ENCODE measurements around the gene GZMM.

The GZMM gene

DNA sequence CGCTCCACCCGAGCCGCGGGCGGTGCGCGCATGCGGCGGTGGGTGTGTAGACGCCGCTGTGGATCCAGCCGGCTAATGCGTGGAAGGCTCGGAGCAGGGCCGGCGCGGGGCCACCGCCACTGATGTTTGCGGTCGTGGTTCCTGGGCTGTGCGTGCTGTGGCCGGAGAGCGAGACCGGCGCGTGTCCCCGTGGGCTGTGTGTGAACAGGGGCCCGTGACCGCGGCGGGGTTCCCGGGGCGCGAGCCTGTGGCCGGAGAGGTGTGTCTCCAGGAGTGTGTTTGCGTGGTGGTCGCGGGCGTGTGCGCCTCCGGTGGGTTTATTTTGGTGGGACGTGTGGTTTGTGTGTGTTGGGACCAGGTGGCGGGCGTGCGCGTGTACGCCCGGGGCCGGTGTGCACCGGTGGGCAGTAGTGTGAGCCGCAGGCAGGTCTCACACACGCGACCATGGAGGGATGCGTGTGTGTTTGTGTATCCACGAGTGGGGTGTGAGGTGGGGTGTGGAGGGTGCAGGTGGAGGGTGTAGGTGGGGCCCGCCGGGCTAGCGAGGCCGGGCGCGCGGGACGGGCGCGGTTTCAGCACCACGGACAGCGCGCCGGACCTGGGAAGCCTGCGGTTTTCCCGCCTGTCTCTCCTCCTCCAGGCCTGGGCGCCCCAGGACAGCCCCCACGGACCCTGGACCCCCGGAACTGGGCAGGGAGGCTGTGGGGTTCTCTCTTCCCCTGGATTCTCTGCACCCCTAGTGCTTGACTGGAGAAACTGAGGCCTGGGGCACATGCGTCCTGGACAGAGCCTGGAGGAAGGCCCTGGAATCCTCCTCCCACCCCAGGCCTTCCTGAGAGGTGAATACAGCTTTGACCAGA lies 47.5 kb downstream of the GZMM start:
- Histone ChIP-seq H3K4me1 (ENCODE audit: control insufficient read depth, low read depth, low read length) (no peaks in the 10 kb centered on the region), H3K9ac (ENCODE audit: low read length) (no peak overlapping the region), H3K27ac (ENCODE audit: low read length) (no peak overlapping the region), H3K27me3 (ENCODE audit: control insufficient read depth, insufficient read depth, low read length) (peaks cover 44% of the 10 kb centered on the region), H3K4me3 (ENCODE audit: low read length) (no peak overlapping the region), H3K9me3 (ENCODE audit: control insufficient read depth, low read depth, low read length) (no peaks in the 10 kb centered on the region), H3K36me3 (ENCODE audit: control insufficient read depth, low read depth, low read length) (no peaks in the 10 kb centered on the region)

DNA sequence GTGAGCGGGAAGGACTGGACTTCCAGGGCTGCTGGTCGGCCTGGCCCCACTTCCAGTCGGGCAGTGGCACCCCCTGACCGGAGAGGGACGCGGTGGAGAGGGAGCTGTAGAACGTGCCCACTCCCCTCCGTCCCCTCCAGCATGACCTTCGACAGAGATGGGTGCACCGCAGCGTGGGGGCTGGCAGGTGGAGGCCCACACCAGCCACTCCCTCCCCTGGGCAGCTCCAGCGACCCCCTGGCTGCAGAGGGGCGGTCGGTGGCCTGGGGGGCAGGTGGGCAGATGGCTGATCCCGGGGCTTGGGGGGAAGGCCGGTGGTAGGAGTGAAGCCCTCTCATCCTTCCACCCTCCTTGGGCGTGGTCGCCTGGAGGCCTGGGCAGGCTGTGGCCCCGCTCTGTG lies 48.2 kb downstream of the GZMM start:
- no peak overlapping the region for H3K4me3 ChIP-seq (ENCODE audit: low read length)
- H3K27ac ChIP-seq (ENCODE audit: low read length), result no peak overlapping the region
- H3K9me3 ChIP-seq (ENCODE audit: control insufficient read depth, low read depth, low read length), result no peaks in the 10 kb centered on the region
- H3K4me1 ChIP-seq (ENCODE audit: control insufficient read depth, low read depth, low read length), result no peaks in the 10 kb centered on the region
- peaks cover 44% of the 10 kb centered on the region for H3K27me3 ChIP-seq (ENCODE audit: control insufficient read depth, insufficient read depth, low read length)
- H3K9ac ChIP-seq (ENCODE audit: low read length), result no peak overlapping the region
- no peaks in the 10 kb centered on the region for H3K36me3 ChIP-seq (ENCODE audit: control insufficient read depth, low read depth, low read length)

DNA sequence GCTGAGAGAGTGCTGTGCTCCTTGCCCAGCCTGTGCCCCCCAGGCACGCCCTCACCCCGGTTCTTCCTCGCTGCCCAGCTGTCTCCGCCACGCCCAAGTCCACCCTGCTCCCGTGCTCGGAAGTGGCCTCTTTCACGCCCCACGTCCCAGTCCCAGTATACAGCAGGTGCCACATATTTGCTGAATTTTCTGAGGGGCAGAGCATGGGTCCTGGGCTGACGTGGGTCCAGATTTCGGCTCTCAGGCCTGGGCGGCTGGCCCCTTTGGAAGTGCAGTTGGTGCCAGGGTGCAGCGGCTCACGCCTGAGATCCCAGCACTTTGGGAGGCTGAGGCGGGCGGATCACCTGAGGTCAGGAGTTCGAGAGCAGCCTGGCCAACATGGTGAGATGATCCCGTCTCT lies 49.2 kb downstream of the GZMM start:
- no peaks in the 10 kb centered on the region for H3K36me3 ChIP-seq (ENCODE audit: control insufficient read depth, low read depth, low read length)
- peaks cover 42% of the 10 kb centered on the region for H3K27me3 ChIP-seq (ENCODE audit: control insufficient read depth, insufficient read depth, low read length)
- H3K4me1 ChIP-seq (ENCODE audit: control insufficient read depth, low read depth, low read length), result no peaks in the 10 kb centered on the region
- H3K4me3 ChIP-seq (ENCODE audit: low read length), result no peak overlapping the region
- no peak overlapping the region for H3K27ac ChIP-seq (ENCODE audit: low read length)
- H3K9ac ChIP-seq (ENCODE audit: low read length), result no peak overlapping the region
- H3K9me3 ChIP-seq (ENCODE audit: control insufficient read depth, low read depth, low read length), result no peaks in the 10 kb centered on the region

DNA sequence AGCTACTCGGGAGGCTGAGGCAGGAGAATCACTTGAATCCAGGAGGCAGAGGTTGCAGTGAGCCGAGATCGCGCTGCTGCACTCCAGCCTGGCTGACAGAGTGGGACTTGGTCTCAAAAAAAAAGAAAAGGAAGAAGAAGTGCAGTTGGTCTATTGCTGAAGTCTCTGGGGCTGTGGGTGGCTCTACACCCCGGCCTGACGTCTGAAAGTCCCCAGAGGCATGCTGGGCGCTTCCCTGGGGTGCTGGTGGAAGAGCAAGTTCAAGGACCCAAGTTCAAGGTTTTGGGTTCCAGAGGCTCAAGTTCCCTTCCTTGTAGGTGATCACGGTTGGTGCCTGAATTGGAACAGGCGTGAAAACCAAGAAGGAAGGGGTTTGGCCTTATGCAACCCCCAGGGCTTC lies 49.7 kb downstream of the GZMM start:
- no peaks in the 10 kb centered on the region for H3K9me3 ChIP-seq (ENCODE audit: control insufficient read depth, low read depth, low read length)
- peaks cover 38% of the 10 kb centered on the region for H3K27me3 ChIP-seq (ENCODE audit: control insufficient read depth, insufficient read depth, low read length)
- H3K4me3 ChIP-seq (ENCODE audit: low read length), result no peak overlapping the region
- no peaks in the 10 kb centered on the region for H3K36me3 ChIP-seq (ENCODE audit: control insufficient read depth, low read depth, low read length)
- no peak overlapping the region for H3K27ac ChIP-seq (ENCODE audit: low read length)
- no peak overlapping the region for H3K9ac ChIP-seq (ENCODE audit: low read length)
- H3K4me1 ChIP-seq (ENCODE audit: control insufficient read depth, low read depth, low read length), result no peaks in the 10 kb centered on the region

DNA sequence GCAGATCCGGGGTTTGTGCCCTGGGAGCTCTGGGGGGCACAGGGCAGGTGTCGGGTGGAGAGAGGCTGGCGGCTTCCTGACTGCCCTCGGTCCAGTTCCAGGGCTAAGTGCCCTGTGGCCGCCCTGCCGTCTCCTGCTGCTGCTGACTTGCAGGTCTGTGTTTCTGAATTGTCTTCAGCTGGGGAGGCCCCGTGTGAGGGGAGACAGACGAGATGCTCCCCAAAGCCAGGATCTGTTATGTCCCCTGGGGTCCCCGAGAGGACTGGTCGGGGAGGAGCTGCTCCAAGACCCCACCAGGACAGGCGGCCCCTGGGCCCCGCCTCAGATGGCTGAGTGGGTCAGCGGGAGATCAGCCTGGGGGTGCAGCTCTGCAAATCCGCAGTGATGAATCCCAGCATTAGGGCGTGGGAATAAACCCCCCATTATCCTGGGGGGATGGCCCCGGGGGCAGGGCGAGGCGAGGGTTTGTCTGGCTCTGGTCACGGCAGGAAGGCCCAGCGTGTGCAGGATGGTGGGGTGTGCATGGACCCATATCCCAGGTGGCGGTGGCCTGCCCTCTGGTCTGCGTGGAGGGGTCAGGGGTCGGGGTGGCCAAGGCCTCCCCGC lies 50.5 kb downstream of the GZMM start:
- H3K36me3 ChIP-seq (ENCODE audit: control insufficient read depth, low read depth, low read length), result no peaks in the 10 kb centered on the region
- no peak overlapping the region for H3K4me3 ChIP-seq (ENCODE audit: low read length)
- no peak overlapping the region for H3K9ac ChIP-seq (ENCODE audit: low read length)
- H3K4me1 ChIP-seq (ENCODE audit: control insufficient read depth, low read depth, low read length), result no peaks in the 10 kb centered on the region
- H3K9me3 ChIP-seq (ENCODE audit: control insufficient read depth, low read depth, low read length), result no peaks in the 10 kb centered on the region
- H3K27me3 ChIP-seq (ENCODE audit: control insufficient read depth, insufficient read depth, low read length), result peaks cover 29% of the 10 kb centered on the region
- no peak overlapping the region for H3K27ac ChIP-seq (ENCODE audit: low read length)

DNA sequence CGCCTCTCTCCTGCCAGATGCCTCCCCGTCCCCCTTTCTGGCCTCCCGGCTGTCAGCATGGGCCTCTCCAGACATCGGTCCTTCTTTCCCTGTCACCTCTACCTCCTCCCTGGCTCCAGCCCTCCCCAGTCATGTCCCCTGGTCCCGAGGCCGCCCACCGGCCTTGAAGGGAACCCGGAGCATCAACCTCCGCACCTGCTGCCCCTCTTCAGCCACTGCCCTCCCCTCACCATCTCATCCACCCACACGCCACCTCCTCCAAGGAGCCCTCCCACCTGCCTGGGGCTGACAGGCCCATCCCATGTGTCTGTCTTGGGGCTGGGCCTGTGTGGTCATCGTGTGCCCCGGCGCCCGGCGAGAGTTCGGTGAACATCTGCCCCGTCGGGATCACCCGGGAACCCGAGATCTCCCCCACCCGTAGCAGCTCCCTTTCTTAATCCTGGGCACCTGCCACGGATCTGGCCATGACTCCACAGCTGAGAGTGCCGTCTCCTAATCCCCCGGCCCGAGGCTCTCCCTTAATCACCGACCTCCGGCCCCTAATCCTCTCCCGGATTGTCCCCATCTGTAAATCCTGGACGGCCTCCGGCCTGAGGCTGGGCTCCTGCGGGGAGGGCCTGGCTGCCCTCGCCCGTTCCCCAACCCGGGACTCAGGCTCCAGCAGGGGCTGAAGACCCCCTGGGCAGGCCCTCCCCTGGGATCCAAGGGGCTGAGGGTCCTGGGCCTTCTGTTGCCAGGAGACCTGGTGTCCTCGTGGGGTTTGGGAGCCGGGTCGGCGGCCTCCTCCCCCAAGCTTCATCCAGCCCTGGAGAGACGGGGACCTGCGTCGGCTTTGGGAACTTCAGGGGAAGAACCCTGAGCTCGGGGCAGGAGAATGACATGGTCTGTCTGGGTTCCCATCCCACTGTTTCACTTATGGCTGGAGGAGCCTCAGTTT lies 51.7 kb downstream of the GZMM start:
- no peak overlapping the region for H3K4me3 ChIP-seq (ENCODE audit: low read length)
- no peaks in the 10 kb centered on the region for H3K36me3 ChIP-seq (ENCODE audit: control insufficient read depth, low read depth, low read length)
- H3K9ac ChIP-seq (ENCODE audit: low read length), result no peak overlapping the region
- H3K4me1 ChIP-seq (ENCODE audit: control insufficient read depth, low read depth, low read length), result no peaks in the 10 kb centered on the region
- H3K9me3 ChIP-seq (ENCODE audit: control insufficient read depth, low read depth, low read length), result no peaks in the 10 kb centered on the region
- H3K27ac ChIP-seq (ENCODE audit: low read length), result no peak overlapping the region
- H3K27me3 ChIP-seq (ENCODE audit: control insufficient read depth, insufficient read depth, low read length), result peaks cover 23% of the 10 kb centered on the region

DNA sequence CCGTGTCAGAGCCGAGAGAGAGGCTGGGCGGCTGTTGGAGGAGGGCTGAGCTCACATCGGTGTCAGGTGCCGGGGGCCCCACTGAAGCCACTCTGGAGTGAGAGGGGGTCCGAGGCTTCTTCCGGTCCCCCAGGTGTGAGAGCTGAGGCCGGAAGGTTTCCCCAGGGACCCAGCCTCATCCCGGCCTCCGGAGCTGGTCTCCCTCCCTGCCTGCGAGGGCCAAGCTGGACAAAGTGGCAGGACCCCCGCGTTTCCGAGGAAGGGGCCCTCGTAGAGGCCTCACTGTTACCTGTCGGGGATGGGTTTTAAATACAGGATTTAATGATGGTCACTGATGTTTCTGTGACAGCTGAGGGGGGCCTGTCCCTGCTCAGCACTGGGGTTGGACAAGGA lies 52.4 kb downstream of the GZMM start:
- Histone ChIP-seq H3K4me1 (ENCODE audit: control insufficient read depth, low read depth, low read length) (no peaks in the 10 kb centered on the region), H3K4me3 (ENCODE audit: low read length) (no peak overlapping the region), H3K27me3 (ENCODE audit: control insufficient read depth, insufficient read depth, low read length) (peaks cover 16% of the 10 kb centered on the region), H3K27ac (ENCODE audit: low read length) (no peak overlapping the region), H3K9me3 (ENCODE audit: control insufficient read depth, low read depth, low read length) (no peaks in the 10 kb centered on the region), H3K36me3 (ENCODE audit: control insufficient read depth, low read depth, low read length) (no peaks in the 10 kb centered on the region), H3K9ac (ENCODE audit: low read length) (no peak overlapping the region)

DNA sequence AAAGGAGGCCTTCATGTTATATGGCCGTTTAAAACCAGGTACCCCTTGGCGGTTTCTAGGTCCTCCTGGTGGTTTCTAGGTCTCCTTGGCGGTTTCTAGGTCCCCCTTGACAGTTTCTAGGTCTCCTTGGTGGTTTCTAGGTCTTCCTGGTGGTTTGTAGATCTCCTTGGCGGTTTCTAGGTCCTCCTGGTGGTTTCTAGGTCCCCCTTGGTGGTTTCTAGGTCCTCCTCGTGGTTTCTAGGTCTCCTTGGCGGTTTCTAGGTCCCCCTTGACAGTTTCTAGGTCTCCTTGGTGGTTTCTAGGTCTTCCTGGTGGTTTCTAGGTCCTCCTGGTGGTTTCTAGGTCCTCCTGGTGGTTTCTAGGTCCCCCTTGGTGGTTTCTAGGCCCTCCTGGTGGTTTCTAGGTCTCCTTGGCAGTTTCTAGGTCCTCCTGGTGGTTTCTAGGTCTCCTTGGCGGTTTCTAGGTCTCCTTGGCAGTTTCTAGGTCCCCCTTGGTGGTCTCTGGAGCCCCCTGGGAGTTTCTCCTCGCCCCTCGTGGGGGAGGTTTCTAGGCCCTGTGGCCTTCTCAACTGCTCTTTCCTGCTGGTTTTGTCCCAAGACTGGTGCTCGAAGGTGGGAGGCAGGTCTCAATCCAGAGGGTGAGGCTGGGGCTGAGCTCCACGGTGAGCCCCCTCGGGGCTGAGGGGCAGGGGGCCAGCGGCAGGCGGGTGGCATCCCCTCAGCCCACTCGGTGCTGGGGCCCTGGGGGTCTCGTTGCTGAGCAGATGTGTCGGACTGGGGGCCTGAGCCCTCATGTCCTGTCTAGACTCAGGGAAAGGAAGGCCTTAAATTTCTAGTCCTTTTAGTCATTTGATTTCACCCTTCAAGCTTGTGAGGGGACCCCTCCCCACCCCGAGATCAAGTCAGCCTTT lies 53.8 kb downstream of the GZMM start:
- H3K4me1 ChIP-seq (ENCODE audit: control insufficient read depth, low read depth, low read length), result no peaks in the 10 kb centered on the region
- peaks cover 2% of the 10 kb centered on the region for H3K27me3 ChIP-seq (ENCODE audit: control insufficient read depth, insufficient read depth, low read length)
- no peaks in the 10 kb centered on the region for H3K9me3 ChIP-seq (ENCODE audit: control insufficient read depth, low read depth, low read length)
- H3K36me3 ChIP-seq (ENCODE audit: control insufficient read depth, low read depth, low read length), result no peaks in the 10 kb centered on the region
- H3K27ac ChIP-seq (ENCODE audit: low read length), result no peak overlapping the region
- H3K4me3 ChIP-seq (ENCODE audit: low read length), result no peak overlapping the region
- no peak overlapping the region for H3K9ac ChIP-seq (ENCODE audit: low read length)

Measured in iPS-18a (cell line).